ENCODE data around the gene BMP5. TPM values are rescaled to one million over a fixed set of nuclear protein-coding genes. Genes with fewer than 3 reads are reported as not detected.

The BMP5 gene
- polyA plus RNA-seq, 3 donors = not detected

- H3K27me3 Mint-ChIP-seq (ENCODE audit: low read depth in 3 of 3) = no peaks in the 10 kb centered on the region
- DNase-seq = no peak
- no peaks in the 10 kb centered on the region for H3K79me2 ChIP-seq (ENCODE audit: insufficient read depth, low read length)
- no peak overlapping the region for H3K4me3 Mint-ChIP-seq
- H3K27ac Mint-ChIP-seq = no peak overlapping the region
- no peak for TF ChIP-seq CTCF (IDR thresholded peaks at IDR 0.05)
- no peaks in the 10 kb centered on the region for H3K4me1 Mint-ChIP-seq
- no peak overlapping the region for H2AFZ ChIP-seq (ENCODE audit: insufficient read depth, low read depth, low read length, poor library complexity, severe bottlenecking)
- H3K9me3 ChIP-seq (replicated peaks in 1 of 2; ENCODE audit: control insufficient read depth in 1 of 2, insufficient read depth in 1 of 2, low read length in 2 of 2) = peaks cover 3 to 10% of the 10 kb centered on the region in 2 donors
- H3K9me3 Mint-ChIP-seq = peaks cover 0 to 9% (median 0%) of the 10 kb centered on the region in 7 donors
- H4K20me1 ChIP-seq (ENCODE audit: insufficient read depth, low read length) = no peaks in the 10 kb centered on the region
- no peaks in the 10 kb centered on the region for H3K36me3 Mint-ChIP-seq
- H3K27me3 ChIP-seq (ENCODE audit: control insufficient read depth in 2 of 2, insufficient read depth in 2 of 2, low read length in 2 of 2) = no peaks in the 10 kb centered on the region
- no peak overlapping the region for H3K9ac ChIP-seq (ENCODE audit: insufficient read depth, low read length, poor library complexity, severe bottlenecking)
- WGBS (ENCODE audit: insufficient coverage) = no CpG with 5 or more reads among the region's 1 CpG
- H3K36me3 ChIP-seq (replicated peaks in 1 of 2; ENCODE audit: control insufficient read depth in 1 of 2, insufficient read depth in 2 of 2, low read length in 2 of 2) = no peaks in the 10 kb centered on the region
- no peak overlapping the region for H3K4me3 ChIP-seq (replicated peaks in 1 of 3; ENCODE audit: low read depth in 2 of 3, low read length in 3 of 3)
- H3K4me1 ChIP-seq (ENCODE audit: control insufficient read depth in 1 of 2, insufficient read depth in 2 of 2, low read length in 2 of 2) = no peaks in the 10 kb centered on the region
- H3K4me2 ChIP-seq (replicated peaks; ENCODE audit: extremely low read depth, low read length, poor library complexity, severe bottlenecking) = no peak overlapping the region
- intact Hi-C loops (cut with micrococcal nuclease) = no loop called here
- H3K27ac ChIP-seq (ENCODE audit: low read depth in 1 of 2, low read length in 2 of 2) = no peak overlapping the region
Measured at GRCh38 chr6:55812509-55812908, 62.9 kb downstream of the BMP5 start.

- H3K36me3 ChIP-seq (replicated peaks in 1 of 2; ENCODE audit: control insufficient read depth in 1 of 2, insufficient read depth in 2 of 2, low read length in 2 of 2) = no peaks in the 10 kb centered on the region
- H3K4me2 ChIP-seq (replicated peaks; ENCODE audit: extremely low read depth, low read length, poor library complexity, severe bottlenecking) = no peak overlapping the region
- Mint-ChIP-seq H3K27me3 (ENCODE audit: low read depth in 3 of 3) (no peaks in the 10 kb centered on the region), H3K9me3 (peaks cover 0 to 9% (median 0%) of the 10 kb centered on the region in 7 donors), H3K36me3 (no peaks in the 10 kb centered on the region), H3K27ac (no peak overlapping the region), H3K4me3 (no peak overlapping the region), H3K4me1 (no peaks in the 10 kb centered on the region)
- H3K79me2 ChIP-seq (ENCODE audit: insufficient read depth, low read length) = no peaks in the 10 kb centered on the region
- H3K27ac ChIP-seq (ENCODE audit: low read depth in 1 of 2, low read length in 2 of 2) = no peak overlapping the region
- intact Hi-C loops (cut with micrococcal nuclease) = no loop called here
- WGBS (ENCODE audit: insufficient coverage) = no CpG with 5 or more reads among the region's 3 CpGs
- H3K4me1 ChIP-seq (ENCODE audit: control insufficient read depth in 1 of 2, insufficient read depth in 2 of 2, low read length in 2 of 2) = no peaks in the 10 kb centered on the region
- H3K9ac ChIP-seq (ENCODE audit: insufficient read depth, low read length, poor library complexity, severe bottlenecking) = no peak overlapping the region
- no peak overlapping the region for H2AFZ ChIP-seq (ENCODE audit: insufficient read depth, low read depth, low read length, poor library complexity, severe bottlenecking)
- no peak overlapping the region for H3K4me3 ChIP-seq (replicated peaks in 1 of 3; ENCODE audit: low read depth in 2 of 3, low read length in 3 of 3)
- no peaks in the 10 kb centered on the region for H3K27me3 ChIP-seq (ENCODE audit: control insufficient read depth in 2 of 2, insufficient read depth in 2 of 2, low read length in 2 of 2)
- H4K20me1 ChIP-seq (ENCODE audit: insufficient read depth, low read length) = no peaks in the 10 kb centered on the region
- peaks cover 3 to 10% of the 10 kb centered on the region in 2 donors for H3K9me3 ChIP-seq (replicated peaks in 1 of 2; ENCODE audit: control insufficient read depth in 1 of 2, insufficient read depth in 1 of 2, low read length in 2 of 2)
- no peak for DNase-seq
- no peak for TF ChIP-seq CTCF (IDR thresholded peaks at IDR 0.05)
Measured at GRCh38 chr6:55811074-55811473, 64.3 kb downstream of the BMP5 start.

All from CD14-positive monocyte (primary cell).